ENCODE measurements around the gene ARHGAP40.
"Not testable (repeated sequence)": the region's sequence is repeated elsewhere in the genome, so short reads cannot be mapped to it uniquely, and the experiment has no call there.

Gene ARHGAP40

GRCh38 chr20:38586181-38586525 lies 15.5 kb upstream of the ARHGAP40 start:
- H3K27ac ChIP-seq = no peak overlapping the region
- TF ChIP-seq CTCF (IDR thresholded peaks at IDR 0.05) = no peak
- DNase-seq (ENCODE audit: low spot score) = no peak
- no peak overlapping the region for H3K4me3 ChIP-seq

GRCh38 chr20:38588303-38588702 lies 13.3 kb upstream of the ARHGAP40 start:
- DNase-seq (ENCODE audit: low spot score) = no peak

GRCh38 chr20:38589351-38589750 lies 12.3 kb upstream of the ARHGAP40 start:
- no peak for TF ChIP-seq CTCF (IDR thresholded peaks at IDR 0.05)
- no peak overlapping the region for H3K27ac ChIP-seq
- no peak overlapping the region for H3K4me3 ChIP-seq
- DNase-seq (ENCODE audit: low spot score) = no peak

More at GRCh38 chr20:38588303-38588702, 13.3 kb upstream of the ARHGAP40 start:
- no peak overlapping the region for H3K27ac ChIP-seq
- H3K4me3 ChIP-seq = no peak overlapping the region
- TF ChIP-seq CTCF (IDR thresholded peaks at IDR 0.05) = no peak

- no peak overlapping the region for H3K4me3 ChIP-seq
- no peak overlapping the region for H3K27ac ChIP-seq
- TF ChIP-seq CTCF (IDR thresholded peaks at IDR 0.05) = no peak
- DNase-seq (ENCODE audit: low spot score) = no peak
Measured at GRCh38 chr20:38589967-38590675, 11.5 kb upstream of the ARHGAP40 start.

DNA sequence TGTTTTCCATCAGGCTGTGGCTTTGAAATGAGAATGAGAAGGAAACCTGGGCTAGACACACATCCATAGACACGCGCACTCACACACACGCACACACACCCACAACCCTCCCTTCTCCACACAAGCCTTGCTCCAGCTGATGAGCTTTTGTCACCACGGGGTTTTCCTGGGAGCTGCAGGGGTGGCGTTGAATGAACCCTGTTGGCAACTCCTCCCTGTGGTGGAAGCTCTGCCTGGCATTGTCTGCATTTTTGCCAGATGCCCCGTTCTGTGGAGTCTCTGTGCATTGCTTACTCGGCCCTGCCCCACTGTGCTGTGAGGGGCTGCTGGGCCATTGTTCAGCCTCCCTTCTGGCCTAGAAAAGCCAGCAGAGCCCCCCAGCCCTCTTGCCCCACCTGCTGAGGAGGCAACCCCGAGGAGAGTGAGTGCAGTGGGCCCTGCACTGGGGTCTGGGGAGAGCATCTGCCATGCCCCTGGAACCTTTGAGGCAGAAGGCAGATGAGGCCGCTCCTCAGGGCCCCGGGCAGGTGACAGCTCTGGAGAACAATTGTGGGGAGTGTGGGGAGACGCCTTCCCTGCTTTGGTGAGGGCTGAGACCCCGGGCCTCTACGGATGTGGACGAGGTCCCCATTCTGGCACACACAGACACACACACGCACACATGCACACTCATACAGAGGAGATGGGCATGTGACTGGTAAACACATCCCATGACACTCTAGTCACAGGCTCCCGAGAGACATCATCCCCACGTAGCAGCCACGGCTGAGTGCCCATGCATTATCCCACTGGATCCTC lies 10.7 kb upstream of the ARHGAP40 start:
- no peak overlapping the region for H3K4me3 ChIP-seq
- DNase-seq (ENCODE audit: low spot score) = no peak
- no peak overlapping the region for H3K27ac ChIP-seq
- no peak for TF ChIP-seq CTCF (IDR thresholded peaks at IDR 0.05)

- Histone ChIP-seq H3K27ac (no peak overlapping the region), H3K4me3 (no peak overlapping the region)
- no peak for TF ChIP-seq CTCF (IDR thresholded peaks at IDR 0.05)
- DNase-seq (ENCODE audit: low spot score) = no peak
Measured at GRCh38 chr20:38591474-38592410, 9.9 kb upstream of the ARHGAP40 start.

DNA sequence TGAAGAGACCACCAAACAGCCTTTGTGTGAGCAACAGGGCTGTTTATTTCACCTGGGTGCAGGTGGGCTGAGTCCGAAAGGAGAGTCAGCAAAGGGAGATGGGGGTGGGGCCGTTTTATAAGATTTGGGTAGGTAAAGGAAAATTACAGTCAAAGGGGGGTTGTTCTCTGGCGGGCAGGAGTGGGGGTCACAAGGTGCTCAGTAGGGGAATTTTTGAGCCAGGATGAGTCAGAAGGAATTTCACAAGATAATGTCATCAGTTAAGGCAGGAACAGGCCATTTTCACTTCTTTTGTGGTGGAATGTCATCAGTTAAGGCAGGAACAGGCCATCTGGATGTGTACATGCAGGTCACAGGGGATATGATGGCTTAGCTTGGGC lies 9.2 kb upstream of the ARHGAP40 start:
- not testable (repeated sequence) for H3K27ac ChIP-seq; H3K4me3 ChIP-seq; DNase-seq (ENCODE audit: low spot score)

GRCh38 chr20:38594281-38594680 lies 7.3 kb upstream of the ARHGAP40 start:
- H3K27ac ChIP-seq; DNase-seq (ENCODE audit: low spot score); H3K4me3 ChIP-seq: not testable (repeated sequence)

GRCh38 chr20:38595886-38596285 lies 5.7 kb upstream of the ARHGAP40 start:
- not testable (repeated sequence) for DNase-seq (ENCODE audit: low spot score)

More at GRCh38 chr20:38595886-38596285, 5.7 kb upstream of the ARHGAP40 start:
- not testable (repeated sequence) for H3K27ac ChIP-seq, H3K4me3 ChIP-seq
